Prostate gland (tissue), 2 donors: ENCODE measurements around the gene TAS2R60.

Experiments
- POLR2A ChIP-seq: fragments of 450-650 bp; IDR thresholded peaks from one replicate; pipeline ENCODE4 v1.6.1; 2016; ENCODE audit warnings: antibody characterized with exemption, mild to moderate bottlenecking
- POLR2AphosphoS5 ChIP-seq: sonication (generic); formaldehyde crosslinking; IDR thresholded peaks from one replicate; pipeline ENCODE4 v1.6.1; 2017; ENCODE audit warnings: antibody characterized with exemption
- TF ChIP-seq, protein P1 (sequence below), 4 experiments: fragments of 200-600 bp in 2 of 4; fragments of 450-650 bp in 2 of 4; sonication (generic) in 2 of 4; IDR thresholded peaks; 1 replicate in 3 of 4; 2 replicates in 1 of 4; pipeline ENCODE4 v1.5.1; 2016 to 2019; ENCODE audit warnings: antibody characterized with exemption in 4 of 4, mild to moderate bottlenecking in 2 of 4, moderate library complexity in 2 of 4

DNA sequence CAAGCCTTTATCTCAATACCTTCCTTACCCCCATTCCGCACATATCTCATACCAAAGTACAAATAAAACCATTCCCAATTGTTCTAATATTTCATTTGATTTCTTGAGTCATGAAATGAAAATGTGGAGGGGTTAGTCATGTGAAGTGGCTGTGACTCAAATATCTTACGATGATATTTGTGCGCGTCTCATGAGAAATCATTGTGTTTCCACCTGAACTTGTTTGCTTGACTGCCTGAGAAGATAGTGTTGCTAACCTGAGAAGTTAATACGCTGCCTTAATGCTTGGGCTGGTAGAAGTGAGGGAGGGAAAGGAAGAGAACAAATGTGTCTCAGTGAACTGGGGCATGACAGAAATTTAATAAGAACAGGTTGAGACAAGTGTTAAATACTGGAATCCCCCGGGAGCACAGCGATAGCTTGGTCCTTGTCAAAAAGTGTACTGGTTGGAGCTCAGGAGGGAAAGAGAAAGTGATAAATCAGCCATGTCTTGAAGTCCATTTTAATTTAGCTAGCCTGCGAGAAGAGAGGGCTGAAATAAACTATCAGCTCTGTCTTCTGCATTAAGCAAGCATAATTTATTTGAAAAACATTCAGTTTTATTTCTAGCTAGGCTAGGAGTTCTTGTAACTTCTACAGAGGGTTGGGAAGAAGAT is 27.4 kb upstream of the TAS2R60 start:
- TF ChIP-seq, protein P1, sequence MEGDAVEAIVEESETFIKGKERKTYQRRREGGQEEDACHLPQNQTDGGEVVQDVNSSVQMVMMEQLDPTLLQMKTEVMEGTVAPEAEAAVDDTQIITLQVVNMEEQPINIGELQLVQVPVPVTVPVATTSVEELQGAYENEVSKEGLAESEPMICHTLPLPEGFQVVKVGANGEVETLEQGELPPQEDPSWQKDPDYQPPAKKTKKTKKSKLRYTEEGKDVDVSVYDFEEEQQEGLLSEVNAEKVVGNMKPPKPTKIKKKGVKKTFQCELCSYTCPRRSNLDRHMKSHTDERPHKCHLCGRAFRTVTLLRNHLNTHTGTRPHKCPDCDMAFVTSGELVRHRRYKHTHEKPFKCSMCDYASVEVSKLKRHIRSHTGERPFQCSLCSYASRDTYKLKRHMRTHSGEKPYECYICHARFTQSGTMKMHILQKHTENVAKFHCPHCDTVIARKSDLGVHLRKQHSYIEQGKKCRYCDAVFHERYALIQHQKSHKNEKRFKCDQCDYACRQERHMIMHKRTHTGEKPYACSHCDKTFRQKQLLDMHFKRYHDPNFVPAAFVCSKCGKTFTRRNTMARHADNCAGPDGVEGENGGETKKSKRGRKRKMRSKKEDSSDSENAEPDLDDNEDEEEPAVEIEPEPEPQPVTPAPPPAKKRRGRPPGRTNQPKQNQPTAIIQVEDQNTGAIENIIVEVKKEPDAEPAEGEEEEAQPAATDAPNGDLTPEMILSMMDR (IDR thresholded peaks at IDR 0.05) = no peak
- TF ChIP-seq POLR2A = no peak
- peak; percentile 48 for TF ChIP-seq POLR2AphosphoS5
